HG02943 (cell line): ENCODE measurements around the gene ARHGAP26.
A peak's percentile ranks its signal among the peaks of the same experiment; 100 is the strongest.

Experiments
- ATAC-seq: cut with Tn5 transposase; IDR thresholded peaks from one replicate; pipeline ENCODE4 v1.9.1; 2021; ENCODE audit warnings: mild to moderate bottlenecking, low read depth, moderate library complexity; ENCODE audit not compliant: unreplicated experiment

The ARHGAP26 gene

DNA sequence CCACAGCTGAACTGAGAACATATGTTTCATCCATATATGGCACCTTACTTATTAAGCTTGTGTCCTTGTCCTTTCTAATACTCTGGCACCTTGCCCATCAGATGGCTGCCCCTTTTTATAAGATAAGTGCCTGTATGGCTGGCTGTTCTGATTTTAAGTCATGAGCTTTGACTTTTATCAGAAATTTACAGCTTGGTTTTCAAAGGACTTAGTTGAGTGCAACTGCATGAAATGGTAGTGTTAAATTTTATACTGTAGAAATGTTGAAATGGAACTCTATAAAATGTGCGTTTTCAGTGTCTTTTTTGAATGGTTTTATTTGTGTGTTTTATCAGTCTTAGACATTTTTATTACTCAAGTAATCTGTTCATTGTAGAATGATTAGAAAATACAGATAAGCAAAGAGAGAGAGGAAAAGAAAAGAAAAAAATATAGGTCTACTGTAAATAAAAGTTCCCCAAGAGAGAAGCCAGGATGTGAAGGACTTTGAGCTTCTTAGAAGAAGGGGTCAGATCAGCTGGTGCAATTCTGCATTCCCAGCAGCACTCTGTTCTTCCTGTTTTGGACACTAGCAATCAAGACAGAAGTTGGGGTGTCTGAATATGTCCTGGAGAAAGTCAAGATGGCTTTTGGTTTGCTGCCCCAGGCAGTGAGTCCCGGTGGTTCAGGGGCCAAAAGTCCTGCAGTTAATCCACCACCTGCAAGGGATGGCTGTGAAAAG is 38.9 kb downstream of the ARHGAP26 start:
- no peak for ATAC-seq

DNA sequence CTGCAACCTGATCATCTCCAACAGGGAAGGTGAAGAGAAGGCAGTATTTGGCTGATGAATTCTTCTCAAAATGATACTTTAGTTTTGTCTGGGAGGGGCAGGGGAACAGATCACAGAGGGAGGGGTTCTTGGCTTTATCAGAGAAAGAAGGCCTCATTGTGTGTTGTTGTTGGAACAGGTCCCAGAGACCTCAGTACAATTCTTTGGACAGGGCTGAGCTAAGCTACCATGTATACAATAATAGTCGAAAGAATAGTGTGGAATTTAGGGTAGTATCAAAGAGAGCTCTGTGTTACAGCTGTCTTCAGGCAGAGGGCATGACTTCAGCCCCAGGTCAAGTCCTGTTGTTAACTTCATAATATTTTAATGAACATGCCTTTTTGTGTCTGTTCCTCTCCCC is 39.9 kb downstream of the ARHGAP26 start:
- no peak for ATAC-seq

DNA sequence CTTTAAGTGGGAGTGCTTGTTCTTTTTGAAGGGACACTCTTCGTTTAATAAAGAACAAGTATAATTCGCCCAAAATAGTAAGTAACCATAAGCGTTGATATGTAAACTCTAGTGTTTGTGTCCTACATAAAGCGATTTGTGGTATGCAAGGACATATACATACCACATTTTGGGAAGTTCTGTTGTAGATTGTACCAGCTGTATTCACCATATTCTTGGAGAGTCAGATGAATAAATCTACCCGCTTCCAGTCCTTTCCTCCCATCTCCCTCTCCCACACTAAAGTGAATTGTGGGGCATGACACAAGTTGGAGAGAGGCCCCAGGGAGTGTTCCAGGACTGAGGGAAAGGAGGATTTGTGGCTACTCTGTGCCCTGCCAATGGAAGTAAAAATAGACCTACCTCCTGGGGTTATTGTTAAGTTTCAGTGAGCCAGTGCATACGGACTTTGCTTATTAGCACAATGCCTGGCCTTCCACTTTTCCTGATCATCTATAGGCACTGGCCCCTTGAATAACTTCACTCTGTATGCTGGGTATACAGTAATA is 40.6 kb downstream of the ARHGAP26 start:
- no peak for ATAC-seq

DNA sequence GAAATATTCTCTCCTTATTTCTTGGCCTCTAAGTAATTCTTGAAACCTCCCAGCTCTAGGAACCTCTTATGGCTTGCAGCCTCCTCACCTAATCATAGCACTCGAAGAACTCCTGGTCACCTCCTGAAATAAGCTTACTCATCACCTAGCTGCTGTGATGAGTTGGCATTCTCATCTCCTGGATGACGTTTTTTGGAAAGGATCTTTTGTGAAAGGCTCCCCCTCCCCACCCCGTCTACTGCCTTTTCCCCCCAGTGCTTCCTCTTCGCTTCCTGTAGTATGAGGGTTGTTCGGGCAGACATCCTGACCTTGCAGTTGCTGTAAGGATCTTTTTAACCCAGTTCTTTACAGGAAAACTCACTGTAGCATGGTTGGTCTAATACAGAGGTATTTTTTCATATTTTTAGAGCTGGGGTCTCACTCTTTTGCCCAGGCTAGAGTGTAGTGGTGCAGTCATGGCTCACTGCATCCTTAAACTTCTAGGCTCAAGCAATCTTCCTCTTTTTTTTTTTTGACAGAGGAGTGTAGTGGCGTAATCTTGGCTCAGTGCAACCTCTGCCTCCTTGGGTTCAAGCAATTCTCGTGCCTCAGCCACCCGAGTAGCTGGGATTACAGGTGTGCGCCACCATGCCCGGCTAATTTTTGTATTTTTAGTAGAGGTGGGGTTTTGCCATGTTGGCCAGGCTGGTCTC is 41.8 kb downstream of the ARHGAP26 start:
- ATAC-seq = no peak

DNA sequence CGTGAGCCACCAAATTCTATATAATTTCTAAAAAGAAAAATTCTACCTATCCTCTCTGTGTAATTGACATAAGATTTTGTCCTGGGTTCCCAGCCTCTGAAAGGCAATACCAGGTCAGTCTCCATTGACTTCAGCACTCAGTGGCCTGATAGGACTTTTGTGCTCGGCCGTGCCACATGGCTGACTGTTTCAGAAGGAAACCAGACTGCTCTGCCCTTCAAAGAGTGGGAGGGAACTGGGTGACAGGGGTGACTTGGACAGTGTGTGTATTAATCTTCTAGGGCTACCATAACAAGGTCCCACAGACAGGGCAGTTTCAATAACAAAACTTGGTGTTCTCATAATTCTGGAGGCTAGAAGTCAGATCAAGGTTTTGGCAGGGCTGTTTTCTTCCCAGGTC is 43.0 kb downstream of the ARHGAP26 start:
- ATAC-seq = no peak

DNA sequence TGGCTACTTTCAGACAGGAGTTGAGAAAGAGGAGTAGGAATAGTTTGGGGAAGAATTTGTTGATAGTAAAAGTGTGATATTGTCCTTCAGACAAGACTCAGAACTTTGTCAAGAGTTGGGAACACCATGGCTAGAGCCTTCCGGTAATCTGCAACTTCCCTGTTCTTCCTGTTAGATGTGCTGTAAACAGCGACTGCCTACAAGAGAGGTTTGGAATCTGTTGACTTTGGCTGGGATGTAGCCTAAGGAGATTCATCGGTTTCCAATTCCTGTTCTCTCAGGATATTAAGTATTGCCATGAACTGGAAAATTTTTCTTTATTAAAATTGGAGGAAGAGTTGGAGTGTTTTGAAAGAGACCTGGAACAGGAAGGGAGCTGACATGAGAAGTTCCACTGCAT is 43.9 kb downstream of the ARHGAP26 start:
- ATAC-seq = no peak

DNA sequence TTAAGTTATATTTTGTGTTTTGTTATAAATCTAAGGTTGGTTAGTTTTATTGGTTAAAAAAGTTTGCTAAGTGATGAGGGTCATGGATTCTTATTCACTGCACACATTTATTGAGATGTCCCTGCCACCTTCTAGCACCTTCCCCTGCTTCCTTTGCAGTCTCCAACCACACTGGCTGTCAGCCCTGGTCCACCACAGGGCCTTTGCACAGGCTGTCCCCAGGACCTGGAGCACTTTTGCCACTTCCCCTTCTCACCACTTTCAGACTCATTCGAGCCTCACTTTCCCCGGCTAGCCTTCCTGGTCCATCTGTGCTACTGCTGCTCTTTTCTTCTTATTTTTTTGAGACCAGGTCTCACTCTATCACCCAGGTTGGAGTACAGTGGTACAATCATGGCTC is 45.3 kb downstream of the ARHGAP26 start:
- ATAC-seq = no peak

DNA sequence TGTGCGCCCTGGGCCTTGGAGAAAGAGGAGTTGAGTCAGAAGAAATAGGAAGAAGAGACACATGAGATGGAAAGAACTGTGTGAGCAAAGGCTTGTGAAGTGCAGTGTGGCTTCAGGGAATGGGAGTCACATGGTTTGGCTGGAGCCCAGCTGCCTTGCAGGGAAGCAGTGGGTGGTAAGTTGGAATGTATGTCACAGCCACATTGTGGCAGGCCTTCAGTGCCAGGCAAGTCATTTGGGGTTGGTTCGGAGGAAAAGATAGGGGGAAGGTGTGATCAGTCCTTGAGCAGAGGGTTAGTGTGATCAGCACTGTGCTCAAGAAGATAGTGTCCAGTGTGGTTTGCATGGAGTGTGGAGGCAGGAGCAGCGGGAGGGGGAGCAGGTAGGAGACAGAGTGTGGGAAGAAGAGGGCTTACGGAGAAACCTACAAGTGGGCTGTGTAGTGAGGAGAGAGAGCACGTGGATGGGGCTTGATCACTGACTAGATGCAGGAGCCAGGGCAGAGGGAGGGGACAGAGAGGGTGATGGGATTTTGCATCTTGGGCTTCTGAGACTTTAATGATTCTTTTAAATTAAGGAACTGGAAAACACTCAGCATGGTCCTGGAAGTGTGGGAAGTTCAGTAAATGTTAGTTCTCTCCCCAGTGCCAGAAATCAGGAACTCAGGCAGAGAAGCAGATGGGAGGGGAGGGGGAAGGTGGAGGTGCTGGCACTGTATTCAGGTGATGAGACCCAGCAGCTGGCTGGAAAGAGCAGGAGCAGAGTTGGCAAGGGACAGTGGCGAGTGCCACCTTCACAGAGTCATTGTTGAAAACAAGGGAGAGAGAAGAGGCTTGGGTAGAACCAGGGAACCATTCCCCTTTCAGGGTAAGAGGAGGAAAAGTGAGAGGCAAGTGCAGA is 46.6 kb downstream of the ARHGAP26 start:
- ATAC-seq = no peak

DNA sequence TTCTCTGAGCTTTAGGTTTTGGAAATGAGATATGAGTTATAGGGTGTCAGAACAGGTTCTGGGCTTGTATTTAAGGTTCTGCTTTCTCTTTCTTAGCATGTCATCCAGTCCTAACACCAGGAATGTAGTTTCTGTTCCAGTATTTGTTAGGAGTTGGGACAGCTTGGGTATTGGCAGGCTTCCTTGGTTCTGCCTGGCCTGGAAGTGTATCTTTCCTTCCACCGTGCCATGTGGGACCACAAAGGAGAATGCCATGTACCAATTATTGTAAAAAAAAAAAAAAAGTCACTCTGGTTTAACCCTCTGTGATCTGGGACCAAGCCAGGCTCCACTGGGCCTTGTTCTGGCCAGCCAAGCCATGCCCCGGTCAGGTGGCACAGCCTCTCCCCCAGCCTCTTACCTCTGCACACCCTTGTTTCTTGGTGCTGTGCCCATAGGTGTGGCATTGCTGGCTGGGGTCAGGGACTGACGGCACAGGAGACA is 47.8 kb downstream of the ARHGAP26 start:
- ATAC-seq = no peak

DNA sequence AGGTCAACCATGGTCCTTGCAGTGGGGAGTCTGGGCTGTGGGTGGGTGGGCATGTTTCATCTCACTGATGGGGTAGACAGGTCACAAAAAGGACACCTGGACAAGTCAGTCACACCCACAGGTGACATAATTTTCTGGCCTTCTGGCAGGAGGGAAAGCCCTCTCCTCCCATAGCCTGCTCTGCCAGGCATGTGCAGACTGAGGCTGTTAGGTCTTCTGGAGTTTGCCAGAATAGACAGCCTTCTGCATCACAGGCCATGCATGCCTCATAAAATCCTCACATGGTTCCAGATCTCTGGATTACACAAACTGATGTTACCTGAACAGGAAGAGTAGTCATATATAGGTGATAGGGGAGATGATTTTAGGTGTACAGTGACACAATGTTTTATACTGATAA is 49.1 kb downstream of the ARHGAP26 start:
- ATAC-seq = no peak

DNA sequence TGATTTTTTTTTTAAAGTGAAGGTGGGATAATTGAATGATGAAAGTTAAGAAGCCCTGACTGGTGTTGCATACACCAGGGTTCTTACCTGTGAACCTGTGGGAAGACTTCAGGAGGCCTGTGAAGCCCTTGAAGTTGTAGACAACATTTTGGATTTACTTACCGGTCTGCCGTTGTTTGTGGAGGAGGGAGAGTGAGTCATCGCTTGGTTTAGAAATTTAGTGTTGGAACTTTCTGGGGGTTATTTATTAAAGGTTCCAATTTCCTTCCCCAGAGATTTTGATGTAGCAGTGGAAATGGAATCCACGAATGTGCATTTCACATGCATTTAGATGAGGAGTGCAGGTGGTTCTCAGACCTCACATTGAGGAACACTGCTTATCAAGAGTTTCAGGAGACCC is 49.6 kb downstream of the ARHGAP26 start:
- ATAC-seq = no peak

DNA sequence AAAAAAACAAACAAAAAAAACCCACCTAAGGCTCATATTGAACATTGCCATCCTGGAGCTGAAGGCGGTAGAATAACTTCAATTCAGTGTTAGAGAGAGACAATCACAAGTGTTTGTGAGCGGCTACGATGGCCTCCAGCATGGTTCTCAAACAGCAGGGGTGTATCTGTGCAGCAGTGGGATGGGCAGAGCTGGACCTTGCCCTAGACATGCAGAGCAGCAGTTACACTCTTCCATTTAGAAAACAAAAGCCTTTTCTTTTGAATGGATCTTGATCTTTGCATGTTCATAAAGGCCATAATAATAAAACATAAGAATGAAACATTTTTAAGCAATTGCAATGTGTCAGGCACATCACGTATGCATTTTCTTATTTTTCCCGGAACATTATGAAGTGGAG is 50.3 kb downstream of the ARHGAP26 start:
- ATAC-seq = no peak

DNA sequence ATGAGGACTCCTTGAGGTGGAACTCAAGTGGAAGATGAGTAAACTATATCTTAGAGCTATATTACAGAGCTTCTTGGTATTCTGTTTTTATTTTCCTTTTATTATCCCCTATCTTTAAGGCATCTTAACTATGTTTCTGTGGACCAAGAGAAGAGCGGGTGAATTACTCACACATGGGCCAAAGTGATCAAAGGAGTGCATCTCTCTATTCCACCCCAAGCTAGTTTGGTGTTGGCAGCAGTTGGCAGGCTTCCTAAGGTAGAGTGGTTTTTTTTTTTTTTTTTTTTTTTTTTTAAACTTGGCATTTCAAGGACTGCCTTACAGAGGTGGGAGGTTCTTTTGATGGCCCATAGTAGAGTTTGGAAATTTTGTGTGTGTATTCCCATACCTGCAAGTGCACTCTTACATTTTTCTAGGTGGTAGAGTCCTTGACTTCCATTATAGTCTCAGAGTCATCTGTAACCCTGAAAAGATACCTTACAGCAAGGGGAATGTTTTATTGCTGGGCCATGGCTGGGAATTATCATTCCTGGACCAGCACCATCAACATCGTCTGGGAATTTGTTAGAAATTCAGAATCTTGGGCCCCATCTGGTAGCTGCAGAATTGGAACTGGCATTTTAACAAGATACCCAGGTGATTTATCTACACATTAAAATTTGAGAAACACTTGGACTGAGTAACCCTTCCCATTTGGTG is 51.0 kb downstream of the ARHGAP26 start:
- no peak for ATAC-seq

DNA sequence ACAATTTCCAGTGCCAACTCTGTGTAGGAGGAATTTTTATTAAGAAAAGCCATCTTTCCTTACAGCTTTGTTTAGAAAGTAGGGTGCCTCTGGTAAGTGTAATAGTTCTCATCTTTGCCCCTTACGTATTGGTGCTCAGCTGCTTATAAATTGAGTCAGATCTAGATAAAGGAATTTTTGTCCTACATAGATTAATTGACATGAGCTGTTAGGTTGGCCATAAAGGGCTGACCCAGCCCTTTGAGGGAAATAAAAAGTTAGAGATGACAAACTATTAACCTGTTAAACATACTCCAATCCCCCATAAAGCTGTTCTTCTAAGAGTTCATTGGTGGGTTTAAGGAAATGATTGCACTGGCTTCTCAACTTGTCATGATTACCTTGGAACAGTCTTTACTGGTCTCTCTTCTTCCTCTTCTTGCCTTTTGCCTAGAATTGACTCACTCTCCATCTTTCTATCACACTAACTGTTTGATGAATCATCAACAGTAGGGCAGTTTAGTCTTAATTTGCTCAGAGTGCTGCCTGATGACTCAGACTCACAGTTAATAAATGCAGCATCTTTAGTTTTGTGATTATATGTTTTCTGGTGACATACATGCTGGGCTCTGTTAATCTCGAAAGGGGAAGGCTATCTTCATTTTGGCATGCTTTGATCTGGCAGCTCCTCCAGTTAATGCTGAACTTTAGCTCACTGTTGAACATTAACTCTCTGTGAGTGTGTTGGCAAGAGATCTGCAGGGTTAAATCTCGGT is 51.7 kb downstream of the ARHGAP26 start:
- ATAC-seq = peak; percentile 62

DNA sequence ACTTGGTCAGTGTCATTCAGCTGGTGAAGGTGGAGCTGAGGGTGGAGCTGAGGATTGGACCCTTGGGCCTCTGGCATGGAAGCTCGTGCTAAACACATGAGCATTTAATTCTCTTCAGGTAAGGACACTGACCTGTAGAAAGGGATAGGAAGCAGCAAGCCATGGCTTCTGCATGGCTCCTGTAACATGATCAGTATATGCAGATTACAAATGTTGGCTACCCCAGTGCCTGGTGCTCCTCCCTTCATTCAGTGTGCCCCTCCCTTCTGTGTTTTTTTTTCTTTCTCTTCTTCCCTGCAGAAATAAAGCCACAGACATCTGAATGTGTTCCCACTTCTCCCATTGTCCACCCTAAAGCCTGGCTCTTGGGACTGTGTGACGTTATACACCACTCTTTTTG is 52.9 kb downstream of the ARHGAP26 start:
- no peak for ATAC-seq

DNA sequence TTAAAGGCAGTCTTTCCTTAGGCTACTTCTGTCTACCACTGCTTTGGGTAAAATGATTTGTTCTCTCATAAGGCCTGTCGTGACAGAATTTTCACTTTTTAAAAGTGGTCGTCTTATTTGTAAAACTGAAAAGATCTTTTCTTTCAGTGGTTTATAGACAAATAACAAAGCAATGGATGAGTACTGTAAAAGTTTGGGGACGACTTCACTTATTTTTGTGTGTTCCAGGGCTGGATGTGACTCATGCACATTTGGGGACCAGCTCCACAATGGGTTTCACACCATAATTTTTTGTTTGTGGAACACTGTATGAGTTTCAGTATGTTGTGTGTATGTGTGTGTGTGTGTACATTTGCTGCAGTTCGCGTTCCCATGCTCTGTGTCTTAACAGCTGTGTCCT is 53.6 kb downstream of the ARHGAP26 start:
- no peak for ATAC-seq

DNA sequence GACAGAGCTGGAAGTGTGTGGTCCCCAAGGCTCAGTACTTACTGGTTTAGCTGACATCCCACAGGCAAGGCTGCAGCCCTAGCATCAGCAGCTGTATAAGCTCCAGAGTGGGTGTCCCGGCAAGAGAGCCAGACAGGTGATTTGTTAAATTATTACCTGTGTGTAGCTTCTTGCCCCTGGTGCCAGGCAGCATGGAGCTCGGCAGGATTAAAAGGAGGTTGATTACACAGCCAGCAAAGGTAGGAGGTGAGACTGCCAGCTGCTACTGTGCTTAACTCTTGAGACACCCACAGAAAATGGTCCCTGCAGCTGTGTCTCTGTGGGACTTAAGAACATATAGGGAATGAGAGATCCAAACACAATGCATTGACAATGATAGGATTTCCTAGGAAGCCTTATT is 54.2 kb downstream of the ARHGAP26 start:
- ATAC-seq = no peak

DNA sequence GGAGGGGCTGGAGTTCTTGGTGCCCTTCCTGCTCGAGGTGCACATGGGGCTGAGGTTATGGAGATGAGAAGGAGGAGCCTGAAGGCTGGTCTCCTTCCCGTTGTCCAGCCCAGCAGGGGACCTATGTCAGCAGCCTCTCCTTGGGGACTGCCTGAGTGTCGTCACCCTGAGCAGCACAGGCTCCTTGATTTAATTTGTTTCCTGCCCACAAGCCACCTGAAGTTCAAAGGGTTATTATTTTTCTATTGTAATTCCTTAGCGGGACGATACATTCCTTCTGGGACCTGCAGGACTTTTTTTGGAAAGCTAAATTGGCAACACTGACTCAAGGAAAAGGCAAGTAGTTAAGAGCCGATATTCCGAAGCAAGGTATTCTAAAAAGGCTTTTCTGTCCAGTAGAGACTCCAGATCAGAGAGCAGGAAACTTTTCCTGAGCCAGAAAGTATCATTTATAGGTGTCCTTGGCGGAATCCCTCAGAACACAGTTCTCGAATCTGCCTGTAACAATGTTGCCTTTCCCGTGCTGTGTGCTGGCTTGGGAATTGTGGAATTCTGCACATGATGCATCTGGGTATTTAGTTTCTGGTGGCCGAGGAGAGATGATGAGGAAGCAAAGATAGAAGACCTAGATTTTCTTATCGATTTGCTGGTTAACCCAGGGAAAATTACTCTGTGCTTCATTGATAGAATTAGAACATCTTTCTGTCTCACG is 55.4 kb downstream of the ARHGAP26 start:
- ATAC-seq = no peak

DNA sequence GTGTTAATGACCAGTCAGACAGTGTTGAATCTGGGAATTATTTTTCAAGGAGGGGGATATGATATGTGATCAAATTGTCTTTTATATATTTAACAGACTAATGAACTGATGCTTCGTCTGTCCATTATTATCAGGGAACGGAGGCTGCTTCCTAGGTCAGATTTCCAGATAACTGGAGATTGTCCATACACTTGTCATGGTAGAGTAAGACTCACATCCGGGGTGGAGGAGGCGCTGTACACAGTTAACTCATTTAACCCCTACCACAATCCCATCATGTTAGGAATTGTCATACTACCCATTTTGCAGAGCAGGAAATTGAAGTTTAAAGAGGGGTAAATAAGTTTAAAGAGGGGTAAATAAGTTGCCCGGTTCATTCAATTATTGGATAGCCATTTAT is 55.9 kb downstream of the ARHGAP26 start:
- no peak for ATAC-seq
